ENCODE measurements around the gene IFIT1.
"Not testable (repeated sequence)": the region's sequence is repeated elsewhere in the genome, so short reads cannot be mapped to it uniquely, and the experiment has no call there.

Gene IFIT1

DNA sequence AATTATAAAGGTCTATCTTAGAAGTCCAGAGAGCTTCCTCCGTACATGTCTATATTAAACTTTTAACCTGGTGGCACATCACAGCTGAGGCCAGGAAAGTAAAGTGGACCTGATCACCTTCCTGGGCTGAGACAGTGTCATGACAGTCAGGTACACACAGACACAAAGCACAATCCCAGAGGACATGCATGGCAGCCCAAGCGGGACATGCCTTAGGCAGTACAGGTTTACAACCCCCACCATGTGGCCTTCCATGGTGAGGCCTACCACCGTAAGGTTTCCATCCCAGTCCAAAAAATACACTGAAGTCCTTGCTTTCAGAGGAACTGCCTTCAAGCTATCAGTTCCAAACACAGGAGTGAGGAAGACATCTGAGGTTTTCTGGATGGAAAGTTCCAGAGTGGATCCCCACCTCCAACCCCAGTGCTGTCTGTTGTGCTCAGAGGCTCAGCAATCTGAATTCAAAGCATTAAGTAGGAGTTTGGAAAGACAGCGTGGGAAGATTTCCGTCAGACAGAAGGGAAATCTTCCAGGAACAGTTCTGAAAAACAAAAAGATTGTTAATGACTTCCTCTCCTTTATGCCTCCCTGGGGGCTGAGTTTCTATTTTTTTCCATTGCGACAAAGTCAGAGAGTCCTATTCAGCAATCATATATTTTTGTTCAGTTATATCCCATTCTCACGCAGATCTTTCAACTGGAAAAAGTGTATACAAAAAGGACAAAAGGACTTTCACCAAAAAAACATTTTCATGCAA is 44.5 kb upstream of the IFIT1 start:
- Mint-ChIP-seq H3K9me3 (no peaks in the 10 kb centered on the region), H3K4me3 (no peak overlapping the region), H3K4me1 (peaks cover 80% of the 10 kb centered on the region), H3K27me3 (ENCODE audit: low read depth) (no peaks in the 10 kb centered on the region), H3K36me3 (ENCODE audit: low read depth) (no peaks in the 10 kb centered on the region), H3K27ac (peak overlapping the region; percentile 83 to 97 (median 90))
- TF ChIP-seq, protein P1, sequence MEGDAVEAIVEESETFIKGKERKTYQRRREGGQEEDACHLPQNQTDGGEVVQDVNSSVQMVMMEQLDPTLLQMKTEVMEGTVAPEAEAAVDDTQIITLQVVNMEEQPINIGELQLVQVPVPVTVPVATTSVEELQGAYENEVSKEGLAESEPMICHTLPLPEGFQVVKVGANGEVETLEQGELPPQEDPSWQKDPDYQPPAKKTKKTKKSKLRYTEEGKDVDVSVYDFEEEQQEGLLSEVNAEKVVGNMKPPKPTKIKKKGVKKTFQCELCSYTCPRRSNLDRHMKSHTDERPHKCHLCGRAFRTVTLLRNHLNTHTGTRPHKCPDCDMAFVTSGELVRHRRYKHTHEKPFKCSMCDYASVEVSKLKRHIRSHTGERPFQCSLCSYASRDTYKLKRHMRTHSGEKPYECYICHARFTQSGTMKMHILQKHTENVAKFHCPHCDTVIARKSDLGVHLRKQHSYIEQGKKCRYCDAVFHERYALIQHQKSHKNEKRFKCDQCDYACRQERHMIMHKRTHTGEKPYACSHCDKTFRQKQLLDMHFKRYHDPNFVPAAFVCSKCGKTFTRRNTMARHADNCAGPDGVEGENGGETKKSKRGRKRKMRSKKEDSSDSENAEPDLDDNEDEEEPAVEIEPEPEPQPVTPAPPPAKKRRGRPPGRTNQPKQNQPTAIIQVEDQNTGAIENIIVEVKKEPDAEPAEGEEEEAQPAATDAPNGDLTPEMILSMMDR (IDR thresholded peaks at IDR 0.05; ENCODE audit: unreplicated experiment in 3 of 3) = no peak

DNA sequence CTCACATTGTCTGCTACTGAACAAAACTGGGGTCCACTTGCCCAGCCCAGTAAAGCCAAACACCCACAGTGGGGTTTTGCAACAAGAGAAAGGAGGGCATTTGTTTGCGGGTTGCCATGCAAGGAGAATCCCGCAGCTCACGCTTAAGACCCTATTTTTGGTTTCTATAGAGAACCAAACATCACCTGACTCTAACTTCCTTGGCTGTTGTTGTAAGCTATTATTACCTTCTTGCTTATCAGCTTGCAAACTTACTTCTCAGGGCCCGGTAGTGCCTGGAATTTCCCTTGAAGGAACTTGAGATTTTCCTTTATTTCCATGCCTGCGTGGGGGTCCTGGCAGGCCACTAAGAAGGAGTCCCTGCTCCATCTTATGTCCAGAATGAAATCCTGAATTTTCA is 43.9 kb upstream of the IFIT1 start:
- Mint-ChIP-seq H3K4me3 (no peak overlapping the region), H3K4me1 (peaks cover 75% of the 10 kb centered on the region), H3K36me3 (ENCODE audit: low read depth) (no peaks in the 10 kb centered on the region), H3K9me3 (peaks cover 2% of the 10 kb centered on the region), H3K27ac (peak overlapping the region; percentile 83 to 97 (median 90)), H3K27me3 (ENCODE audit: low read depth) (no peaks in the 10 kb centered on the region)
- TF ChIP-seq, protein P1 (IDR thresholded peaks at IDR 0.05; ENCODE audit: unreplicated experiment in 3 of 3) = no peak

DNA sequence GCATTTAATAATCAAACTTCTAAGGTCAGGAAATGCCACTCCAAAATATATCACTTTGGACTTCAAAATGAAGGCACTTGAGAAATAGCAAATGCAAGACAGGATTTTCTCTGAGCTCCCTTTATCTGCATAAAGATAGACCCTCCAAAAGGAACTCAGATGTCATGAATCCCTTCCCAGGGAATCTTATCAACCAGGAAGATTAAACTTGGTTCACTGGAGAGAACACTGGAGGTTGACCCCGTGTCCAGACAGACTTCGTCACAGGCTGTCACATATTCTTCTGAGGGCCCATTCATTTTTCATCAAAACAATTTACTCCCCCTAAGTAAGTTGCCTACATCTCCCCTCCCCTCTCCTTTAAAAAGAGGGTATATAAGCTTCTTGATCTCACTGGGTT is 43.4 kb upstream of the IFIT1 start:
- Mint-ChIP-seq H3K27ac (peak overlapping the region; percentile 83 to 97 (median 90)), H3K4me1 (peaks cover 72% of the 10 kb centered on the region), H3K9me3 (peaks cover 3% of the 10 kb centered on the region), H3K36me3 (ENCODE audit: low read depth) (peaks cover under 1% of the 10 kb centered on the region), H3K27me3 (ENCODE audit: low read depth) (no peaks in the 10 kb centered on the region), H3K4me3 (no peak overlapping the region)
- TF ChIP-seq, protein P1 (IDR thresholded peaks at IDR 0.05; ENCODE audit: unreplicated experiment in 3 of 3) = no peak

DNA sequence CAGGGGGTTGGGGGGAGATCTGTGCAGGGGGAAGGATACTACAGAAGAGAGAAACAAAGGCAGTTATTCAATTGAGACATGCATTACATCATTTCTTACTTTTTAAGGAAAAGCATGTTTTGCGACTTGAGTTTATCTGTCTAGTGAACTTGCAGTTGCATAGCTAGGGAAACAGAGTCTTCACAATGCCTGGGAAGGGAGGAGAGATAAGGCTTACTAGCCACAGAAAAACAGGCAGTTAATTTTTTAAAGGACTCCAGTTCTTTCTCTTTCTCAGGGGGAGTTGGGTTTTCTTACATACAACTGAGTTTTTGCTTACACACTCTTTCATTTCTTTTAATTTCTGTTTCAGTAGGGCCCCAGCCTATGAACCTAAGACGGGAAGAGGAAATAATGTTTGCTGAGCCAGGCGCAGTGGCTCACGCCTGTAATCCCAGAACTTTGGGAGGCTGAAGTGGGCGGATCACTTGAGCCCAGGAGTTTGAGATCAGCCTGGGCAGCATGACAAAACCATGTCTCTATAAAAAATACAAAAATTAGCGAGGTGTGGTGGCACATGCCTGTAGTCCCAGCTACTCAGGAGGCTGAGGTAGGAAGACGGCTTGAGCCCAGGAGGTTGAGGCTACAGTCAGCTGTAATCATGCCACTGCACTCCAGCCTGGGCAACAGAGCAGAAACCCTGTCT is 41.6 kb upstream of the IFIT1 start:
- not testable (repeated sequence) for H3K4me3 Mint-ChIP-seq; H3K27me3 Mint-ChIP-seq (ENCODE audit: low read depth); H3K9me3 Mint-ChIP-seq; H3K36me3 Mint-ChIP-seq (ENCODE audit: low read depth)
- Mint-ChIP-seq H3K4me1 (peaks cover 61% of the 10 kb centered on the region), H3K27ac (peak overlapping the region; percentile 90 to 97 (median 97))

DNA sequence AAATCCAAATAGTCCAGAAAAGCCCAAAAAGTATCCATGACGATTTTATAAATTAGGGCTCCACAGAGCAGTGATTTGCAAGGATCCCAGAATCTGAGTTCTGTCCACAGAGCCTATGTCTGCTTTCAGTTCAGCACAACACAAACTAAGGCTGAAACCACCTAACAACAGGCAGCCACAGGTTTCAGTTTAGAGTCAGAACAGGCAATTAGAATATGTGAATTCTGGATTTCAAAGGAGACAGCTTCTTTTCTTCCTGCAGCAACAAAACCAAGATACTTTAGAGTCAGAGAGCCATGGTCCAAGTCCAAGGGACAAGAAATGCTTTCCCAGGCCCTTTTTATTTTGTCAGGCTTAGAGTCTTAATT is 41.0 kb upstream of the IFIT1 start:
- TF ChIP-seq, protein P1 (IDR thresholded peaks at IDR 0.05; ENCODE audit: unreplicated experiment in 3 of 3) = no peak
- H3K27me3 Mint-ChIP-seq (ENCODE audit: low read depth) = no peaks in the 10 kb centered on the region
- peak overlapping the region in 1 of 3 experiments; percentile 24 for H3K4me3 Mint-ChIP-seq
- peaks cover 6% of the 10 kb centered on the region for H3K9me3 Mint-ChIP-seq
- peak overlapping the region; percentile 90 to 97 (median 97) for H3K27ac Mint-ChIP-seq
- H3K36me3 Mint-ChIP-seq (ENCODE audit: low read depth) = peaks cover 3% of the 10 kb centered on the region
- H3K4me1 Mint-ChIP-seq = peaks cover 60% of the 10 kb centered on the region

DNA sequence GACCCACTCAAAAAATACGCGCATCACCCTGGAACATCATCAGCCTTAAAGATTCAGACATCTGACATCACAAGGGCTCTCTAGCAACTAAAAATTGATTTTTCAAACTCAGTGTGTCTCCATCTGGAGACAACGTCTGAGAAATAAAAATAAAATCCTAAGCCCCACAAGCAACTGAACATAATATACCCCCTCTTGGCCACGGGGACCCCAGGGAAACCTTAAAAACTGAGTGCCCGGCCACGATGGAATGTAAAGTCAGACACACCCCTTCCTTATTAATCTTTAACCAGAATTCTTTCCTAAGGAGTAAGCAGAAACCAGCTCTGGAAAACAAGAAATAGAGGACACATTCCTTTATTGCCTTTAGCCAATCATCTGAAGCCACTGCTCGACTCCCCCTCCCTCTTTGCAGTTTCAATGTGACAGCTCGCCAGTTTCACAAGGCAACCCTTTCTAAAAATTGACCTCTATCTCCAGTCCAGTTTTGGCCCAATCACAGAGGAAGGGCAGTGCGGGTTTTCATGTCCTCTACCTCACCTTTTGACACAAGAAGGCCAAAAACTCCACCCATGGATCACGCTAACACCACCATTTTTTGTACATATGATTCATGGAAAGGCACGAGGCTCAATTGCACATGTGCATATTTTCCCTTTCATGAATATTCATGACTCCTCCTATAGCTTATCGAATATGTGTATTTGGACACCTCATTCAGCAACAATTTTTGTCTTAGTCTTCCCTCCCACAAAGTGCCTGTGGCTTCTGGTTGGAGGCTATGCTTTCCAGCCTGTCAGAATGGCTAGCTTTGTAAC is 40.4 kb upstream of the IFIT1 start:
- no peaks in the 10 kb centered on the region for H3K27me3 Mint-ChIP-seq (ENCODE audit: low read depth)
- peaks cover 54% of the 10 kb centered on the region for H3K4me1 Mint-ChIP-seq
- peak overlapping the region; percentile 24 to 41 (median 28) for H3K4me3 Mint-ChIP-seq
- H3K36me3 Mint-ChIP-seq (ENCODE audit: low read depth) = peaks cover 3% of the 10 kb centered on the region
- peaks cover 6% of the 10 kb centered on the region for H3K9me3 Mint-ChIP-seq
- H3K27ac Mint-ChIP-seq = peak overlapping the region; percentile 90 to 97 (median 97)
- TF ChIP-seq, protein P1 (IDR thresholded peaks at IDR 0.05; ENCODE audit: unreplicated experiment in 3 of 3) = no peak

Data from nephron (organoid).